Rectal smooth muscle tissue (tissue), 1 donor: ENCODE data around the gene CBFA2T2.
"Not testable (repeated sequence)": the region's sequence is repeated elsewhere in the genome, so short reads cannot be mapped to it uniquely, and the experiment has no call there.

ENCODE experiments used
- H3K27ac ChIP-seq: one replicate; pipeline ENCODE4 v1.7.0; 2013; ENCODE audit warnings: low read depth, low read length, inconsistent platforms
- H3K27me3 ChIP-seq: one replicate; pipeline ENCODE4 v1.7.0; 2013; ENCODE audit warnings: low read length; ENCODE audit not compliant: control insufficient read depth, insufficient read depth
- H3K36me3 ChIP-seq: one replicate; pipeline ENCODE4 v1.7.0; 2013; ENCODE audit warnings: low read length; ENCODE audit not compliant: control insufficient read depth, insufficient read depth
- H3K4me1 ChIP-seq: one replicate; pipeline ENCODE4 v1.7.0; 2013; ENCODE audit warnings: low read length; ENCODE audit not compliant: control insufficient read depth, insufficient read depth
- H3K4me3 ChIP-seq: one replicate; pipeline ENCODE4 v1.7.0; 2013; ENCODE audit warnings: low read length
- H3K9ac ChIP-seq: one replicate; pipeline ENCODE4 v1.7.0; 2013; ENCODE audit warnings: low read length

CBFA2T2 gene

DNA sequence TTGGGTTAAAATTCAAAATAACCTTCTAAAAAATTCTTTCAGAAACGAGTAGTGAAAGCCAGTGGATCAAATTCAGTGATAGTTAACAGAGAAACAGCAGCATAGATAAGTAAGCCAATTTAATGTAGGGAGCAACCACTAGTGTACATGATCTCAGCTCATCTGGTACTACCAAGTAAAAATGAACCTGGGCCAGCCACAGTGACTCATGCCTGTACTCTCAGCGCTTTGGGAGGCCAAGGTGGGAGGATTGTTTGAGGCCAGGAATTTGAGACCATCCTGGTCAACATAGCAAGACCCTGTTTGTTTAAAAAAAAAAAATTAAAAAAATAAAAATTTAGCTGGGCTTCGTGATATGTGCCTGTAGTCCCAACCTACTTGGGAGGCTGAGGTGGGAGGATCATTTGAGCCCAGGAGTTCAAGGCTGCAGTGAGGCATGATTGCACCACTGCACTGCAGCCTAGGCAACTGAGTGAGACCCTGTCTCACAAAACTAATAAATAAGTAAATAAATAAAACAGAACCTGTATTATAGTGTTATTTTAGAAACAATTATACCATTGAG is 32.4 kb downstream of the CBFA2T2 start:
- Histone ChIP-seq H3K27me3 (no peaks in the 10 kb centered on the region), H3K36me3 (no peaks in the 10 kb centered on the region), H3K4me3 (no peak overlapping the region), H3K9ac (no peak overlapping the region), H3K4me1 (no peaks in the 10 kb centered on the region), H3K27ac (no peak overlapping the region)

DNA sequence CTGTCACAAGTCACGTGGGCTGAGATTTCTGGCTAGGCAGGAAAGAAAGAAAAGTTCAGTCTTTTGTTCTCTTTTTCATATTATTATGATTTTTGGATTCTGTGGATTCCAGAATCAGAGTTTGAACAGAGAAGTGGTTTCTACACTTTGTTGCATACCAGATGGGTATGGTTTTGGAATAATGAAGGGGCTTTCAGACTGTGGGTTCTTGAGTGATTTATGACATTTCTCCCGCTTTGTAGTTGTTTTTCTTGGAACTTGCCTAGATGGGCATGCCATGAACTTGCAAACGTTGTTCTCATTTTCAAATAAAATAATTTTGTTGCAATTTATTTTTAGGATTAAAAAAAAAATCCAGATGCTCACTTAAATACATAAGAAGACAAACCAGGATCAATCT is 34.4 kb downstream of the CBFA2T2 start:
- Histone ChIP-seq H3K9ac (no peak overlapping the region), H3K4me3 (no peak overlapping the region), H3K36me3 (no peaks in the 10 kb centered on the region), H3K4me1 (no peaks in the 10 kb centered on the region), H3K27me3 (no peaks in the 10 kb centered on the region), H3K27ac (no peak overlapping the region)

DNA sequence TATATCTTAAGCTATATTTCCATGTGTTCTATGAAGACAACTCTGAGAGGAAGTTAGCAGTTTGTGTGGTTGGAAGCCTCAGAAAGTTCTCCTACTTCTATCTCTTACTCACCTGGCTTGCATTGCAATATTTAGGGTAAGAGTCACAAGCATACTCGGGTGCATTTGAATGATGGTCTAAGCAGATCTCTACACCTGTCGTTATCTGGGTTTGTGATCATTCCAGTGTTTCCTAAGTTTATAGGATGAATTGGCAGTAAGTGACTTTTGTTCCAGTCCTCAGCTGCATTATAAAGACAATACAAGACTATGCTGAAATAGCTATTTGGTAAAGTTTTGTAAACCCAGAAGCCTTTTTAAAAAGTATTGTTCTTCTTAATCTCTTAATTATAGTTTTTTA is 36.9 kb downstream of the CBFA2T2 start:
- no peaks in the 10 kb centered on the region for H3K27me3 ChIP-seq
- H3K27ac ChIP-seq, result no peak overlapping the region

DNA sequence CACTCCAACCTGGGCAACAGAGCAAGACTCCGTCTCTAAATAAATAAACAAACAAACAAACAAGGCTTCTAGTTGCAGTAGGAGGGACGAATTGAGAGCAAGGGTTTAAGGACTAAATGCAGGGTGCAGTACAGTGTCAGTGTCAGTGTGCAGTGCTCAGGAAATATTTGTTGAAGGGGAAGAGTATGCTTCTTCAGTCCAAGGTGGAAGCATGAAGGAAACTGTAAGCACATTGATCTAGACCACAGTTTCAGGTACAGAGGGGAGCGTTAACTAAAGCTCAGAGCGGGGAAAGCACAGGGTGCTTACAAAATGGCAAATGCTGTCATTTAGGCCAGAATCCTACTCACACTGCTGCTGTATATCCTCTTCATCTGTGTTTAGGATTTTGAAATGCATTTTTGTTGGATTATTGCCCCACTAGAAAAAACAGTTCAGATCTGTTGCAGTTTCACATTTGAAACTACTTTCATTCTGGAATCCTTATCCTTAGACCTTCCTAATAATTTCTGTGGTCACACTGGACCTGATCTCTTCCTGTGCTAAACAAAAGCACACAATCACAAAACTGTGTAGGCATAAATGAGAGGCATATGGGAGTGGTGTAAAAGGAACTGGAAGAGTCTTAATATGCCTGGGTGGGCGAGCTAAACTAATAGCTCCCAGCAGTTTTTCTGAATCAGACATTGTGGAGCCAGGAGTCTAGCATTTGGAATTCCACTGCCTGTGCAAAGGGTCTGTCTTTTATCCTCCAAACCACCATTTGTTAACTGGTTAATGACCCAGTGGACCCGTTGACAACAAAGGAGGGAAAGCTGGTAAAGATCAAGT is 41.4 kb downstream of the CBFA2T2 start:
- no peaks in the 10 kb centered on the region for H3K36me3 ChIP-seq

More for the DNA sequence above, 36.9 kb downstream of the CBFA2T2 start:
- Histone ChIP-seq H3K4me3 (no peak overlapping the region), H3K9ac (no peak overlapping the region), H3K36me3 (no peaks in the 10 kb centered on the region), H3K4me1 (peaks cover 10% of the 10 kb centered on the region)

DNA sequence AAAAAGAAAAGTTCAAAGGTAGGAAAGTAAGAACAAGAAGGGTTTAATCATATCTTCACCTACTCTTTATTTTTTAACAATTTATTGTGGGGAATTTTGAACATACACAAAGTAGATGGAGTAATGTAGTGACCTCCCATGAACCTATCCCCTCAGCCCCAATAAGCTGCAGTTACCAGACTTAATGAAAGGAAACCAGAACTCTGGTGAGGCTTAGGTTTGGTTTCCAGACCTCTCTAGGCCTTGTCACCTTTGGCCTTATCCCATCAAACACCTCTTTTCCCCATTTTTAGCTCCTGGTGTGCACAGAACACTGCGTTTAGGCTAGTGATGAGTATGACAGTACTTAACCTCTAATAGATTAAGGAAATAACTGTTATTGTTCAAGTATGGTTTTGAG is 42.0 kb downstream of the CBFA2T2 start:
- peak overlapping the region; percentile 38 for H3K27ac ChIP-seq
- no peaks in the 10 kb centered on the region for H3K36me3 ChIP-seq
- no peaks in the 10 kb centered on the region for H3K27me3 ChIP-seq
- H3K4me3 ChIP-seq, result no peak overlapping the region
- peaks cover 20% of the 10 kb centered on the region for H3K4me1 ChIP-seq
- H3K9ac ChIP-seq, result no peak overlapping the region

More for the DNA sequence above, 41.4 kb downstream of the CBFA2T2 start:
- Histone ChIP-seq H3K4me1 (peaks cover 20% of the 10 kb centered on the region), H3K9ac (no peak overlapping the region), H3K4me3 (peak overlapping the region; percentile 12), H3K27ac (peak overlapping the region; percentile 38), H3K27me3 (no peaks in the 10 kb centered on the region)

DNA sequence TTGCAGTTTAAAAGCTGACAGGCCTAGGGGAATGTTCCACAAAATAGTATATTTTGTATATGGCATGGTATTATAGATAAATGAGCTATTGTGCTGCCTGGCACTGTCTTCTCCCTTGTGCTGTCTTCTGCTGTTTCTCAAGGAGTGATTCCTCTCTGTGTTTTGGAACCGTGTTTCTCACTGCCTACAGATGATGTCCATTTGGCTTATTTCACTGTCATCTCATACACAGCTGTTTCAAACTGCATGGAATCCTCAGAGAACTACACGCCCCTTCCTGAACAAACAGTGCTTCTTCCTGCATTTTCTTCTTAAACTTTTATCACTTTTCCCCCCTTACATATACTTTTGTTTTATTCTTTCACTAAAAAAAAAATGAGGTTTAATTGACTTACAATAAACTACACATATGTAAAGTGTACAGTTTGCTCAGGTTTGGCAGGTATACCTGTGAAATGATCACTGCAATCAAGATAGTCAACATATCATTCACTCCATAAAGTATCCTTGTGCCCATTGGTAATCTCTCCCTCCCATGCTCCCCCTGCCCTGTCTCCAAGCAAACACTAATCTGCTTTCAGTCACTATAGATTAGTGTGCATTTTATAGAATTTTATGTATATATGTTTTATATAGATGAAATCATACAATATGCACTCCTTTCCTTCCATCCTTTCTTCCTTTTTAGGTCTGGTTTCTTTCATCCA is 43.0 kb downstream of the CBFA2T2 start:
- Histone ChIP-seq H3K9ac (no peak overlapping the region), H3K27ac (peak overlapping the region; percentile 16), H3K4me1 (peaks cover 20% of the 10 kb centered on the region), H3K27me3 (no peaks in the 10 kb centered on the region), H3K36me3 (no peaks in the 10 kb centered on the region), H3K4me3 (no peak overlapping the region)

DNA sequence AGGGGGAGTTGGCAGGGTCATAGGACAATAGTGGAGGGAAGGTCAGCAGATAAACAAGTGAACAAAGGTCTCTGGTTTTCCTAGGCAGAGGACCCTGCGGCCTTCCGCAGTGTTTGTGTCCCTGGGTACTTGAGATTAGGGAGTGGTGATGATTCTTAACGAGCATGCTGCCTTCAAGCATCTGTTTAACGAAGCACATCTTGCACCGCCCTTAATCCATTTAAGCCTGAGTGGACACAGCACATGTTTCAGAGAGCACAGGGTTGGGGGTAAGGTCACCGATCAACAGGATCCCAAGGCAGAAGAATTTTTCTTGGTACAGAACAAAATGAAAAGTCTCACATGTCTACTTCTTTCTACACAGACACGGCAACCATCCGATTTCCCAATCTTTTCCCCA is 45.8 kb downstream of the CBFA2T2 start:
- H3K27ac ChIP-seq, H3K27me3 ChIP-seq, H3K9ac ChIP-seq, H3K4me3 ChIP-seq, H3K36me3 ChIP-seq: not testable (repeated sequence)
- H3K4me1 ChIP-seq, result peaks cover 28% of the 10 kb centered on the region

DNA sequence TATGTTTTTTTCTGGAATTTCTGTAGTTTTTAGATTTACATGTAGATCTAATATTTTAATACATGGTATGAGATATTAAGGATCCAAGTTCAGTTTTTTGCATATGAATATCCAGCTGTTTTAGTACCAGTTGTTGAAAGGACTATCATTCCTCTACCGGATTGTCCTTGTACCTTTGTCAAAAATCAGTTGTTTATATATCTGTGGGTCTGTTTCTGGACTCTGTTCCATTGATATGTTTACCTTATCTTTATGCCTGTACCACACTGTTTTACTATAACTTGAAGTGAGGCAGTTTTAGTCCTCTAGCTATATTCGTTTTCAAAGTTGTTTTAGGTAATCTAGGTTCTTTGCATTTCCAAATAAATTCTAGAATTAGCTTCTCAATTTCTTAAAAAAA is 47.7 kb downstream of the CBFA2T2 start:
- peak overlapping the region; percentile 32 for H3K27ac ChIP-seq
- H3K4me1 ChIP-seq, result peaks cover 12% of the 10 kb centered on the region
- no peak overlapping the region for H3K9ac ChIP-seq
- no peaks in the 10 kb centered on the region for H3K36me3 ChIP-seq
- no peaks in the 10 kb centered on the region for H3K27me3 ChIP-seq
- H3K4me3 ChIP-seq, result no peak overlapping the region

DNA sequence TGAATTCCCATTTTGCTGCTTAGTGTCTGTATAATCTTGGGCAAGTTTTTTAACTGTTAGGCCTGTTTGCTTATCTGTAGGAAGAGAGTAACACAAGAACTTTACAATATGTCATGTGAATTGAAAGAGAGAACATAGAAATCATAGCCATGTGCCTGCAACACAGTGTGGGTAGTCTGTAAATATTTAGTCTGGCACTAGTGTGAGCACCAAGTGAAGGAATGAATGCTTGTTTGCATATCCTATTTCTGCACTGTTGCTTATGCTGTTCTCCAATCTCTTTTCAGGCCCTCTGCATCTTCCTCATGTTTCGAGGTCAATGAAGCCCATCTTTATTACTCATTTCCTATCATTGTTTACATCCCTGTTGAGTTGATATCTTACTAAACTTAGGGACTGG is 49.2 kb downstream of the CBFA2T2 start:
- peak overlapping the region; percentile 8 for H3K4me3 ChIP-seq
- peaks cover 8% of the 10 kb centered on the region for H3K4me1 ChIP-seq
- H3K36me3 ChIP-seq, result no peaks in the 10 kb centered on the region
- H3K9ac ChIP-seq, result no peak overlapping the region
- H3K27me3 ChIP-seq, result no peaks in the 10 kb centered on the region
- no peak overlapping the region for H3K27ac ChIP-seq

DNA sequence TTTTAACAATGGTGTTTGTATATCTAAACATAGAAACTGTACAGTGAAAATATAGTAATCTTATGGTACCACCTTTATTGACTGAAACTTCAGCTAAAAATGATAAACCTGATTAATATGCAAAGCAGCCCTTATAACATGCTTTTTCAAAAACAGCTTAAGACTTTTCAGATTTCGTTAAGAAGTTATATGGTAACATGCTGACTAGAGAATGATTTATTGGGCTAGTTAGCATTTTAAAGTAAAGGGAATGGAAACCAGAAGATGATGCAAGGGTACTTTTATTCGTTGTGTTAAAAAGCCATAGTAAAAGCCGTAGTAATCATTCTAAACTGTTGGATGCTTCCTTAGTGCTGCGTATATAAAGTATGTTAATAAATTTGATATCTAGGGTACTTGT is 50.5 kb downstream of the CBFA2T2 start:
- Histone ChIP-seq H3K27ac (no peak overlapping the region), H3K4me1 (peaks cover 8% of the 10 kb centered on the region), H3K27me3 (no peaks in the 10 kb centered on the region), H3K9ac (no peak overlapping the region), H3K36me3 (no peaks in the 10 kb centered on the region), H3K4me3 (no peak overlapping the region)

DNA sequence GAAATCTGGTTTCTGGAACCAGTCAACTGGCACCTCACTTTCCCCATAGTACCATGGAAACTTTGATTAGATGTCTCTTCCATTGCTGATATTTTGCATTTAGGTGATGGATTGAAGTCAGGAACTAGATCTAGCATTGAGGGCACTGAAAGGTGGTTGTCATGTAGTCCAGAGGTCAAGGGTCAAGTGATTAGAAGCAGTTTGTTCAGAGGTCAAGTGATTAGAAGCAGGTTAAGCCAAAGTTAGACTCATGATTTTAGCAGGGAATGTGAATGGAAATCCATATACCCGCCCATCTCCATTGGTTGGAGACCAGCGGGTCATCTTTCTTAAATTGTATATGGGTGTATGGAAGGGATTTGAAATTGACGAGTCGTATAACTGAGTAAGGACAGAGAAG is 51.2 kb downstream of the CBFA2T2 start:
- H3K27ac ChIP-seq, result no peak overlapping the region
- H3K4me3 ChIP-seq, result no peak overlapping the region
- peaks cover 8% of the 10 kb centered on the region for H3K4me1 ChIP-seq
- H3K27me3 ChIP-seq, result no peaks in the 10 kb centered on the region
- no peak overlapping the region for H3K9ac ChIP-seq
- H3K36me3 ChIP-seq, result no peaks in the 10 kb centered on the region

DNA sequence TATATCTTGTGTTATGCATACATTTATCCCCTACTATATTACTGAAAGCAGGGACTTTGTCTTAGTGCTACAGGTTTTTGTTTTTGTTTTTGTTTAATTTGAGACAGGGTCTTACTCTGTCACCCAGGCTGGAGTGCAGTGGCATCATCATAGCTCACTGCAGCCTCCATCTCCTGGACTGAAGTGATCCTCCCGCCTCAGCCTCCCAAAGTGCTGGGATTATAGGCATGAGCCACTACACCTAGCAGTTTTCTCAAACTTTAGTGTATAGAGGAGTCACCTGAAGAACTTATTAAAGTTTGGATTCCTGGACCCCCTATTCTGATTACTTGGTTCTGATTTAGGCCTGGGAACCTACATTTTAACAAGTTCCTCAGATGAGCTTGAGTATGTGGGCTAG is 51.9 kb downstream of the CBFA2T2 start:
- Histone ChIP-seq H3K4me1 (peaks cover 8% of the 10 kb centered on the region), H3K27me3 (no peaks in the 10 kb centered on the region), H3K4me3 (no peak overlapping the region), H3K27ac (no peak overlapping the region), H3K36me3 (no peaks in the 10 kb centered on the region), H3K9ac (no peak overlapping the region)
